ENCODE data around the gene CERT1.
A peak's percentile ranks its signal among the peaks of the same experiment; 100 is the strongest.
"Not testable (repeated sequence)": the region's sequence is repeated elsewhere in the genome, so short reads cannot be mapped to it uniquely, and the experiment has no call there.

Gene CERT1

DNA sequence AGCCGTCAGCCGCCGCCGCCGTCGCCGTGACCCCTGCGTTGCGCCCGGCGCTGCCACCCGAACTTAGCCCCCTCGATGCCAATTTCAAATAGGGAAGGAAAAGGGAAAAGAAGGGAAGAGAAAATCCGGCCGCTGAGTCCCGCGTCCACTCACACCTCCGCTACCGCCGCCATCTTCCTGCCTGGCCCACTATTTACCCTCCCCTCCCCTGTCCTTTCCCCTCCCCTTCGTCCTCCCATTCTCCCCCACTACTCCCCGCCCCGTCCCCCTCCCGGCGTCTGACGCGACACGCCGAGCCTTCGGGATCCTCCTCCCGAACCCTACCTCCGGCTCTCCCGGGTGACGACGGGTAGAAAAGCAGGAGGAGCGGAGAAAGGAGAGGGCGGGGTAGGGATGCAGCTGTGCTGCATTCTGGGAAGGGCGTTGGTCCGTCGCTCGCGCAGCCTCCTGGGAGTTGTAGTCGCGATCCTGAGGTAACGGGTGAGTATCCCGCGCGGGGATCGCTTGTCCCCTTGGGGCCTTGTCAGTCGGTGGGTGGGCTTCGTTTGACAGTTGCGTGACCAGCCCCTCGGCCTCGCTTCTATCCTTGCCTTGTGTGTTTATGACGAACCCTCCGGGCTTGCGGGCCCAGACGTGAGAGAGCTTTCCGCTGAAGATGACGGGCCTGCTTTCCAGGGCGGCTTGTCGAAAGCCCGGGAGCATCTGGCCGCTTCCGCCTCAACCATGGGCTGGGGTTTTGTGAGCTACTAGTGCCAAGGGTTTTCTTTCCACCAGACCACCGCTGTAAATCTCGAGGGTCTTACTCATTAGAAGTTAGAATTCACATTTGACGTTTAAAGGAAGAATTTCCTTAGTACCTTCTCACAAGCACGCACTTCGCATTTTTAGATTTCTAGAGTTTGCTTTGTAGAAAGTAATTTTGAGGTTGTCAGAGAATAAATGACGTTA lies at the start of gene CERT1, which contains the start of gene POLK:
Gene CERT1 (minus strand): TSS at position 195 of the 948 bp plus-strand sequence. CDS start 422 bp downstream, outside the sequence.
Gene POLK (plus strand): TSS at position 457 of the 948 bp plus-strand sequence.
- Histone ChIP-seq H3K9me3 (ENCODE audit: control insufficient read depth in 1 of 2, low read length in 2 of 2) (no peaks in the 10 kb centered on the region), H3K27ac (ENCODE audit: low read length) (peak within 1 kb of the TSS; percentile 88), H3K27me3 (ENCODE audit: low read depth, low read length) (no peaks in the 10 kb centered on the region), H3K36me3 (ENCODE audit: control insufficient read depth in 1 of 2, insufficient read depth in 2 of 2, low read length in 2 of 2) (no peaks in the 10 kb centered on the region), H3K4me1 (ENCODE audit: control insufficient read depth in 1 of 2, insufficient read depth in 2 of 2, low read length in 2 of 2) (peaks cover 9 to 26% of the 10 kb centered on the region in 2 donors), H3K4me3 (ENCODE audit: low read depth in 1 of 2, low read length in 2 of 2) (peak within 1 kb of the TSS; percentile 88 to 94)

DNA sequence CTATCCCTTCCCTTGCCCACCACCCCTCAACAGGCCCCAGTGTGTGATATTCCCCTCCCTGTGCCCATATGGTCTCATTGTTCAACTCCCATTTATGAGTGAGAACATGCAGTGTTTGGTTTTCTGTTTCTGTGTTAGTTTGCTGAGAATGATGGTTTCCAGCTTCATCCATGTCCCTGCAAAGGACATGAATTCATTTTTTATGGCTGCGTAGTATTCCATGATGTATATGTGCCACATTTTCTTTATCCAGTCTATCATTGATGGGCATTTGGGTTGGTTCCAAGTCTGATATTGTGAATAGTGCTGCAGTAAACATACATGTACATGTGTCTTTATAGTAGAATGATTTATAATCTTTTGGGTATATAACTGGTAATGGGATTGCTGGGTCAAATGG lies 49.2 kb upstream of the CERT1 start:
- Histone ChIP-seq H3K9me3 (ENCODE audit: control insufficient read depth in 1 of 2, low read length in 2 of 2) (peaks cover 0 to 14% of the 10 kb centered on the region in 2 donors), H3K36me3 (ENCODE audit: control insufficient read depth in 1 of 2, insufficient read depth in 2 of 2, low read length in 2 of 2) (peaks cover 0 to 15% of the 10 kb centered on the region in 2 donors)
- not testable (repeated sequence) for H3K27me3 ChIP-seq (ENCODE audit: low read depth, low read length); H3K4me1 ChIP-seq (ENCODE audit: control insufficient read depth in 1 of 2, insufficient read depth in 2 of 2, low read length in 2 of 2); H3K4me3 ChIP-seq (ENCODE audit: low read depth in 1 of 2, low read length in 2 of 2); H3K27ac ChIP-seq (ENCODE audit: low read length)

- H3K36me3 ChIP-seq (ENCODE audit: control insufficient read depth in 1 of 2, insufficient read depth in 2 of 2, low read length in 2 of 2): peaks cover 0 to 27% of the 10 kb centered on the region in 2 donors
- H3K4me3 ChIP-seq (ENCODE audit: low read depth in 1 of 2, low read length in 2 of 2): no peak overlapping the region
- no peaks in the 10 kb centered on the region for H3K27me3 ChIP-seq (ENCODE audit: low read depth, low read length)
- H3K4me1 ChIP-seq (ENCODE audit: control insufficient read depth in 1 of 2, insufficient read depth in 2 of 2, low read length in 2 of 2): no peaks in the 10 kb centered on the region
- peak overlapping the region; percentile 18 for H3K27ac ChIP-seq (ENCODE audit: low read length)
- peaks cover 0 to 8% of the 10 kb centered on the region in 2 donors for H3K9me3 ChIP-seq (ENCODE audit: control insufficient read depth in 1 of 2, low read length in 2 of 2)
These were observed 47.7 kb upstream of the CERT1 start for GRCh38 chr5:75558981-75559632.

- Histone ChIP-seq H3K27me3 (ENCODE audit: low read depth, low read length) (no peaks in the 10 kb centered on the region), H3K4me1 (ENCODE audit: control insufficient read depth in 1 of 2, insufficient read depth in 2 of 2, low read length in 2 of 2) (no peaks in the 10 kb centered on the region), H3K9me3 (ENCODE audit: control insufficient read depth in 1 of 2, low read length in 2 of 2) (peaks cover 0 to 3% of the 10 kb centered on the region in 2 donors), H3K4me3 (ENCODE audit: low read depth in 1 of 2, low read length in 2 of 2) (no peak overlapping the region), H3K27ac (ENCODE audit: low read length) (no peak overlapping the region), H3K36me3 (ENCODE audit: control insufficient read depth in 1 of 2, insufficient read depth in 2 of 2, low read length in 2 of 2) (peaks cover 0 to 31% of the 10 kb centered on the region in 2 donors)
These were observed 46.8 kb upstream of the CERT1 start for GRCh38 chr5:75558221-75558620.

DNA sequence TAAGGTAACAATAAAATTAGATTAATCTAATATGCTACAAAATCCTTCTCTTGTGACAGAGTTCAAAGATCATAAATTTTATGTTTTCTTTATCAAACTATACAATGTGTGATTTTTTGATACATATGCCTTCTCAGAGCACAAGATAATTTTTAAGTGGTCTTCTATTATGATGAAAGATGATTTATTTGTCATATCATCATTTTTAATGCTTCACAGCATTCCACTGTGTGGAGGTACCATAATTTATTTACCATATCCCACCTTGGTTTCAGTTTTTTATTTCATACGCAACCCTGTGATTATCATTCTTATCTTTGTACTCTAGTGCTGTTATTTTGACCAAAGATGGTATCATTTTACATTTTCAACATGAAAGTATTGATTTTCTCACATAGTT lies 41.9 kb upstream of the CERT1 start:
- Histone ChIP-seq H3K27ac (ENCODE audit: low read length) (no peak overlapping the region), H3K4me1 (ENCODE audit: control insufficient read depth in 1 of 2, insufficient read depth in 2 of 2, low read length in 2 of 2) (no peaks in the 10 kb centered on the region), H3K27me3 (ENCODE audit: low read depth, low read length) (no peaks in the 10 kb centered on the region), H3K4me3 (ENCODE audit: low read depth in 1 of 2, low read length in 2 of 2) (no peak overlapping the region), H3K9me3 (ENCODE audit: control insufficient read depth in 1 of 2, low read length in 2 of 2) (peaks cover 0 to 3% of the 10 kb centered on the region in 2 donors), H3K36me3 (ENCODE audit: control insufficient read depth in 1 of 2, insufficient read depth in 2 of 2, low read length in 2 of 2) (peaks cover 6 to 44% of the 10 kb centered on the region in 2 donors)

- no peaks in the 10 kb centered on the region for H3K27me3 ChIP-seq (ENCODE audit: low read depth, low read length)
- H3K4me3 ChIP-seq (ENCODE audit: low read depth in 1 of 2, low read length in 2 of 2): no peak overlapping the region
- peaks cover 0 to 3% of the 10 kb centered on the region in 2 donors for H3K9me3 ChIP-seq (ENCODE audit: control insufficient read depth in 1 of 2, low read length in 2 of 2)
- no peak overlapping the region for H3K27ac ChIP-seq (ENCODE audit: low read length)
- no peaks in the 10 kb centered on the region for H3K4me1 ChIP-seq (ENCODE audit: control insufficient read depth in 1 of 2, insufficient read depth in 2 of 2, low read length in 2 of 2)
- peaks cover 6 to 44% of the 10 kb centered on the region in 2 donors for H3K36me3 ChIP-seq (ENCODE audit: control insufficient read depth in 1 of 2, insufficient read depth in 2 of 2, low read length in 2 of 2)
These were observed 41.3 kb upstream of the CERT1 start for GRCh38 chr5:75552764-75553163.

DNA sequence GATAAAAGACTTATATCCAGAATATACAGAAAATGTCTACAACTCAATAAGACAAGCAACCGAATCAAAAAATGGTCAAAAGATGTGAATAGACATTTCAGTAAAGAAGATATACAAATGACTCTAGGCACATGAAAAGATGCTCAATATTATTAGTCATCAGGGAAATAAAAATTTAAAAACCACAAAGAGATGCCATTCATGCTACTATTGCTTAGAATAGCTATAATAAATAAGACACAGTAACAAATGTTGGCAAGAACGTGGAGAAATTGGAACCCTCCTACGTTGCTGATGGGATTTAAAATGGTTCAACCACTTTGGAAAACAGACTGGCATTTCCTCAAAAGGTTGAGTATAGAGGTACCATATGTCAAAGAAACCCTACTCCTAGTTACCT lies 40.0 kb upstream of the CERT1 start:
- H3K4me3 ChIP-seq (ENCODE audit: low read depth in 1 of 2, low read length in 2 of 2): no peak overlapping the region
- peaks cover 6 to 31% of the 10 kb centered on the region in 2 donors for H3K36me3 ChIP-seq (ENCODE audit: control insufficient read depth in 1 of 2, insufficient read depth in 2 of 2, low read length in 2 of 2)
- H3K4me1 ChIP-seq (ENCODE audit: control insufficient read depth in 1 of 2, insufficient read depth in 2 of 2, low read length in 2 of 2): no peaks in the 10 kb centered on the region
- no peaks in the 10 kb centered on the region for H3K27me3 ChIP-seq (ENCODE audit: low read depth, low read length)
- no peak overlapping the region for H3K27ac ChIP-seq (ENCODE audit: low read length)
- no peaks in the 10 kb centered on the region for H3K9me3 ChIP-seq (ENCODE audit: control insufficient read depth in 1 of 2, low read length in 2 of 2)

DNA sequence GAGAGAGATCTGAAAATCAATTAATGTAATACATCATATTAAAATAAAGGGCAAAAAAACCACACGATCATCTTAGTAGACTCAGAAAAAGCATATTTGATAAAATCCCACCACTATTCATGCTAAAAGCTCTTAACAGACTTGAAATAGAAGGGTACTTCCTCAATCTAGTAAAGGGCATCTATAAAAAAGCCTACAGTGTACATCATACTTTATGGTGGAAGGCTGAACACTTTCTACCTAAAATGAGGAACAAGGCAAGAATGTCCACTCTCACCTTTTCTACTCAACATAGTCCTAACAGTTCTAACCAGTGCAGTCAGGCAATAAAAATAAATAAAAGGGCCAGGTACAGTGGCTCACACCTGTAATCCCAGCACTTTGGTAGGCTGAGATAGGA lies 39.2 kb upstream of the CERT1 start:
- Histone ChIP-seq H3K27me3 (ENCODE audit: low read depth, low read length) (no peaks in the 10 kb centered on the region), H3K27ac (ENCODE audit: low read length) (no peak overlapping the region), H3K36me3 (ENCODE audit: control insufficient read depth in 1 of 2, insufficient read depth in 2 of 2, low read length in 2 of 2) (peaks cover 6 to 28% of the 10 kb centered on the region in 2 donors), H3K4me1 (ENCODE audit: control insufficient read depth in 1 of 2, insufficient read depth in 2 of 2, low read length in 2 of 2) (no peaks in the 10 kb centered on the region), H3K9me3 (ENCODE audit: control insufficient read depth in 1 of 2, low read length in 2 of 2) (no peaks in the 10 kb centered on the region), H3K4me3 (ENCODE audit: low read depth in 1 of 2, low read length in 2 of 2) (no peak overlapping the region)

DNA sequence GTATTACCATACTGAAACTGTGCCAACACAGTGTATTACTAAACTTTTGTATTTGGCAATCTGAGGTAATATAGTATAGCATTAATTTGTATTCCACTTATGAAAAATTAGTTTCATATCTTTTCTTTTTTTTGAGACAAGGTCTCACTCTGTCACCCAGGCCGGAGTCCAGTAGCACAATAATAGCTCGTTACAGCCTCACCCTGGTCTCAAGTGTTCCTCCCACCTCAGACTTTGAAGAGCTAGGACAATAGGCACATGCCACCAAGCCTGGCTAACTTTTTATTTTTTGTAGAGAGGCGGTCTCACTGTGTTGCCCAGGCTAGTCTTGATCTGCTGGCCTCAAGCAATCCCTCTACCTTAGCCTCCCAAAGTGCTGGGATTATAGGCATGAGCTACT lies 36.4 kb upstream of the CERT1 start:
- Histone ChIP-seq H3K9me3 (ENCODE audit: control insufficient read depth in 1 of 2, low read length in 2 of 2) (no peaks in the 10 kb centered on the region), H3K27me3 (ENCODE audit: low read depth, low read length) (no peaks in the 10 kb centered on the region), H3K27ac (ENCODE audit: low read length) (no peak overlapping the region), H3K4me1 (ENCODE audit: control insufficient read depth in 1 of 2, insufficient read depth in 2 of 2, low read length in 2 of 2) (no peaks in the 10 kb centered on the region), H3K36me3 (ENCODE audit: control insufficient read depth in 1 of 2, insufficient read depth in 2 of 2, low read length in 2 of 2) (peaks cover 4 to 15% of the 10 kb centered on the region in 2 donors), H3K4me3 (ENCODE audit: low read depth in 1 of 2, low read length in 2 of 2) (no peak overlapping the region)

GRCh38 chr5:75546830-75547229 lies 35.4 kb upstream of the CERT1 start:
- no peak overlapping the region for H3K4me3 ChIP-seq (ENCODE audit: low read depth in 1 of 2, low read length in 2 of 2)
- H3K9me3 ChIP-seq (ENCODE audit: control insufficient read depth in 1 of 2, low read length in 2 of 2): no peaks in the 10 kb centered on the region
- H3K27ac ChIP-seq (ENCODE audit: low read length): no peak overlapping the region
- H3K27me3 ChIP-seq (ENCODE audit: low read depth, low read length): no peaks in the 10 kb centered on the region
- H3K36me3 ChIP-seq (ENCODE audit: control insufficient read depth in 1 of 2, insufficient read depth in 2 of 2, low read length in 2 of 2): peaks cover 0 to 7% of the 10 kb centered on the region in 2 donors
- H3K4me1 ChIP-seq (ENCODE audit: control insufficient read depth in 1 of 2, insufficient read depth in 2 of 2, low read length in 2 of 2): no peaks in the 10 kb centered on the region

- no peaks in the 10 kb centered on the region for H3K4me1 ChIP-seq (ENCODE audit: control insufficient read depth in 1 of 2, insufficient read depth in 2 of 2, low read length in 2 of 2)
- no peak overlapping the region for H3K27ac ChIP-seq (ENCODE audit: low read length)
- H3K4me3 ChIP-seq (ENCODE audit: low read depth in 1 of 2, low read length in 2 of 2): no peak overlapping the region
- peaks cover 0 to 7% of the 10 kb centered on the region in 2 donors for H3K36me3 ChIP-seq (ENCODE audit: control insufficient read depth in 1 of 2, insufficient read depth in 2 of 2, low read length in 2 of 2)
- H3K27me3 ChIP-seq (ENCODE audit: low read depth, low read length): no peaks in the 10 kb centered on the region
- H3K9me3 ChIP-seq (ENCODE audit: control insufficient read depth in 1 of 2, low read length in 2 of 2): no peaks in the 10 kb centered on the region
These were observed 33.7 kb upstream of the CERT1 start for GRCh38 chr5:75545131-75545530.

All from muscle layer of duodenum (tissue), 2 donors.